HG03039 (cell line): ENCODE measurements around the gene PHACTR3.

Experiments used
- ATAC-seq: cut with Tn5 transposase; IDR thresholded peaks from one replicate; pipeline ENCODE4 v1.9.1; 2021; ENCODE audit warnings: mild to moderate bottlenecking, moderate library complexity; ENCODE audit not compliant: unreplicated experiment

The PHACTR3 gene

DNA sequence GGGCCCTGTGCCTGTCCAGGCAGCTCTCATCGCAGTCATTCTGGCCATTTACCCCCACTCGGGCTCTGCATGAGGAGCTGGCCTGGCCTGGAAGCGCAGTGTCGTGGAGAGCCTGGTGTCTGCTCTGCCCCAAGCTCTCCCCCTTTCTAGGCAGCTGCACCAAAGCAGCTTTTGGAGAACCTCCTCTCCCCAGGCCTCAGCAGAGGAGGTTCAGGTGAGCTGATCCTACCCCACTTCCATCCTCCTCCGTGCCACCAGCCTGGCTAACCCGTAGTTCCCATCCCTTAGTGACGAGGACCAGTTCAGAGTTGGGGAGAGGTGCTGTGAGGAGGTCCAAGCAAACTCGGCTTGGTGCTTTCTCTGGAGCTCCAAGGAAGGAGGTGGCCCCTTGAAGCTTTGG, 30.5 kb upstream of the PHACTR3 start:
- ATAC-seq, result no peak

DNA sequence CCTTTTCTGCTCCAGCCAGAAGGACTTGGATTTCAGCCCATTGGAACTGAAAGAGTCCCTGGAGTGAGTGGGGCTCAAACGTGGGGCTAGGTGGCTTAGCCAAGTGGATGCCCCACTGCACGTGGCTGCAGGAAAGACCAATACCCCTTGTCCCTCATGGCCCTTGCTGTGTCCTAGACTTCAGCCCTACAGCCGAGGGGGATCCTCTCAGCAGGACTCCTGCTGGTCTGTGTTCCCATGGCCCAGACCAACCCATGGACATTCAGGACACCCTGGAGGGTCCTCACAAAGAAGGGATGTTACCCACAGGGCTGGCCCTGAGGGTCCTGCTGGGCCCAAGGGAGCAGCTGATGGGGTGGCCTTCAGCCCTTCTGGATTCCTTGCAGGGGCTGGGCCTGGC, 30.0 kb upstream of the PHACTR3 start:
- no peak for ATAC-seq

DNA sequence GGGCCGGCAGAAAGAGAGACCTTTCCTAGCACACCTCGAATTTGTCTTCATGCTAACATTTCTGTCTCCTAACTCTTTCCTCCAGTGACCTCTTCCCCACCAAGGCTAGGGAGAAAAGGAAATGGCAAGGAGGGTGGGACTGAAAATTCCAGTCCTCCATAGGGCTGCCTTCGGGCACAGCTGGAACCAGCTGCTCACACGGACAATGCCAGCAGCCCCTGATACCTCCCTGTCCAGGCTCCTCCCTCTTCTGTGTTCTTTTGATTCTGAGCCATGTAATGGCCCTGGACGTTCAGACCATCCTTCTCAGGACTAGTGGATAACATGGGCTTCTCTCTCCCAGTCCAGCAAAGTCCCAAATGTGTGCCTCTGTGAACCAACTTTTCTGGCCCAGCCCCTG, 29.1 kb upstream of the PHACTR3 start:
- no peak for ATAC-seq

DNA sequence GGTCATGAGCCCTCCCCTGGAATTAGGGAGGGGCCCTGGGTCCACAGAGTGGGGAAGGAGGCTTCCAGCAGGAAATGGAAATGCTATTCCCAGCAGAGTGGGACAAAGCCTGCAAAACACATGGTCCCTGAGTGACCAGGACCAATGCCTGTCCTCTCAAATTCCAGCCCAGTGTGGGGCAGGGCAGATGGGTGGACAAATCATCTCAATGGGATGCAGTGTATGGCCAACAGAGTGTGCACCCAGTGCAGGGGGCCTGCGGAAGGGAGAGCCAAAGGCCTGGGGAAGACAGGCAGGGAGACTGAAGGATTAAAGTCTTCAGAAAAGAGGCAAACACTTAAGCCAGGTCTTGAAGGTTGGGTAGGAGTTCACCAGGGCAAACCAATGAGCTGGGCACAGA, 28.7 kb upstream of the PHACTR3 start:
- no peak for ATAC-seq

DNA sequence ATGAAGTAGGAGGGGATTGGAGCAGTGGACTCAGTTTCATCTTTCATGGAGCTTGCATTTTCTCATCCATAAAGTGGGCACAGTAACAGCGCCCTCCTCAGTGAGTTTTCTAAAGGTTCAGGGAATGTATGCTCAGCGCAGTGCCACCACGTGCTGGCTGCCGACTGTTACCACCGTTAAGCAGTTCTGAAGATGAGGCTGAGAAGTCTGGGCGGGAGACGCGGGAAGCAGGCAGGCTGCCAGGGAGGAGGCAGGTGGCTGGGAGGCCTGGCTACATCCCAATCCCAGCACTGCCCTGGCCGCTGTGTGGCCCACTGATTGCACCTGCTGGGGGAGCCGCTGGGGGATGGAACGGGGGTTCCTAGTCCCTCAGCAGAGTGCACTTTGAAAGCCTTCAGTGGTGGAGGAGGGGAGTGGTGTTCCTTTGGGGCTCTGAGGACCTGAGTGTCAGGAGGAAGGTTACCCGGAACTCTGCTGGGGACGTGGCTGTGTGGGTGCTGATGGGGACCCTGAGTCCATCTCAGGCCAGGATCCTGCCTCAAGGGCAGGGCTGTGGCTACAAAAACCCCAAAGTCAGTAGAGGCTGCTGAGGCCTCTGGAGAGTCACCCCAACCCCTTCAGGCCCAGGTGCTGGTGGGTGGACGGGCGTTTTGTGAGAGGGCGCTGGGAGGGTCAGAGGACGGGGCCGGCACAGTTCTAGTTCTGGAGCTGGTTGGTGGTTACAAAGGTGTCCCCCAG, 28.0 kb upstream of the PHACTR3 start:
- ATAC-seq, result no peak

DNA sequence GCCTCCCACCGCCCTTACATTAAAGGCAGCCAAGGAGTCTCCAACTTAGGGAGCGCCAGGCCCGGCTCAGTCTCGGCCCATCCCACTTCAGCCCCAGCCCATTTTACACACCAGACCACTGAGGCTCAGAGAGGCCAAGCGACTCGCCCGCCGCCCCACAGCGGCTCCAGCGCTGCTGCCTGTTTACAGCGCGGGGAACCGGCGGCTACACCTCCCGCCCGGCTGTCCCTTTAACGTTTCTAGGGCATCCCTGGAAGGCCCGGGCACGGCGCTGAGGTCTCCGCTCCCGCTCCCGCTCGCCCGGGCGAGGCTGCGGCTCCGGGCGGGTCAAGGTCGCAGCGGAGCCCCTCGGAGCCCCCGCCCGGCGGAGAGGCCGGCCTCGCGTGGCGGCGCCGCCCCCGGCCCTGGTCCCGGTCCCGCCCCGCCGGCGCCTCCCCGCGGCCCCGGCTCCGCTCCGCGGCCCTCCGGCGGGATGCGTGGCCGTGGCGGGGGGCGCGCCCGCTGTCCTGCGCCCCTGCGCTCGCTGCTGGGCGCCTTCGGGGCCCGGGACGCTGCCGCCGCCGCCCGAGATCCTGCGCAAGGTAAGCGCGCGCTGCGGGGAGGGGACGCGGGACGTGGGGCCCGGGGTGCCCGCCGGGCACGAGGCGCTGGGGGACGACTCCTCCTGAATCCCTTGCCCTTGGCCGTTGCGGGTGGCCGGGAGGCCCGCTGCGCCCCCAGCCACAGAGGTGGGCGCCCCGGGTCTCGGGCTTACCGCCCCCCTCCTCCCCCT, 27.1 kb upstream of the PHACTR3 start:
- ATAC-seq, result no peak

DNA sequence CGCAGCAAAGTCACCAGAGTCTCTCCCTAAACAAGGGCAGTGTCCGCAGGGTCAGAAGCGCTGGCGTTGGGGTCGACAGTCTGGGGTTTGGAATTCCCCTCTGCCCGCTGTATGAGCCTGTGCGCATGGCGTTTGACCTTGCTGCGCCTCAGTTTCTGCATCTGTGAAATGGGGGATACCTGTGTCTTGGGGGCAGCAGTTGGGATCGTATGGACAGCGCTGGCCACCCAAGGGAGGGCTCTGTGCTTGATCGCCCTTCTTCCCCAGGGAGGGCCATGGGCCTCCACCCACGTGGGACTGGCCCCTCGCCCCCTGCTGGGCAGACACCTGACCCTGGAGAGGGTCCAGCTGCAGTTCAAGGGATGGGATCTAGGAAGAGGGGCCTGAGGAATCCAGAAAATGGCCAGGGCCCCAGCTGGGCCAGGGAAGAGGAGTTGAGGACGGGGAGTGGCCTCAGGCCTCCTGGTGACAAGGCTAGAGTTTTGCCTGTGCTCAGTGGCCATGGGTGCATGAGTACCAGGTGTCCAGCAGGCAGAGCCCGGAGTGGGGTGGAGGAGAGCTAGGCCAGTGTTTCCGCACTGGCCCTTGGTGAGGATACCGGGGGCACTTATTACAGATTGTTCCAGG, 26.4 kb upstream of the PHACTR3 start:
- ATAC-seq, result no peak

DNA sequence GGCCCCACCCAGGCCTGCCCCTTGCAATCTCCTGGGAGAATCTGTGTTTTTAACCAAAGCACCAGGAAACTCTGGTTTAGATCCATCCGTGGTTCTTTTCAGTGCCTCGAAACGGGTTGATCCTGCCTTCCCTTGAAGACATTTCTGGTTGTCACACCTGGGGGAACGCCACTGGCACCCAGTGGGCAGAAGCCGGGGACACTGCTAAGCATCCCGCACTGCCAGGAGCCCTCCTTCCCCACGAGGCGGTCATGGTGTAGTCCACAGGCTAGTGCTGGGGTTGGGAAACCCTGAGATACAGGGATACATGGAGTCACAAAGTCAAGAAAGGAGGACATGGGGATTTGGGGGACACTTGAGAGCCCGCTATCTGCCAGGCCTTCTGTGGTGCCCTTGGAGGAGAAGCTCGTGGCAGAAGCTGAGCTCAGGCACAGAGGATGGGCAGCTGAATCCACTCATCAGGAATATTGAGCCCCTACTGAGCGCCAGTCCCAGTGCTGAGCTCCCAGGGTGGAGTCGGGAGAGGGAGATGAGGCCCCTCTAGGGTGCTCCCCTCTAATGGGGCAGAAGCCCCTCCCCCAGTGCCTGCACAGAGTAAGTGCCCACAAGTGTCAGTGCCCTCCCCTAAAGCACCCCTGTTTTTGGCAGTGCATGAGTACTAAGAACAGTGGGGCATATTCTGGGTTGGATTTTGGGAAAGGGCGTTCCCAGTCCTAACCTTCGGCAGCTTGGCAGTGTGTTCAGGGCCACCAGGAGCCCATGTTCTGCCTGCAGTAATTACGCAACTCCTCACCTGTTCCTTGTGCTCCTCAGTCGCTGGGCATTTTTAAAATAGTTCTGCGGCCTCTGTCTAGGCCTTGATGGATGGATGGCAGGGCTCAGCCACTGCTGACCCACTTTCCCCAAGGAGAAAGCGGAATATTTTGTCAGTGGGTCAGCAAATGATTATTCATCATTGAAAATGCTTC, 25.6 kb upstream of the PHACTR3 start:
- ATAC-seq, result no peak

DNA sequence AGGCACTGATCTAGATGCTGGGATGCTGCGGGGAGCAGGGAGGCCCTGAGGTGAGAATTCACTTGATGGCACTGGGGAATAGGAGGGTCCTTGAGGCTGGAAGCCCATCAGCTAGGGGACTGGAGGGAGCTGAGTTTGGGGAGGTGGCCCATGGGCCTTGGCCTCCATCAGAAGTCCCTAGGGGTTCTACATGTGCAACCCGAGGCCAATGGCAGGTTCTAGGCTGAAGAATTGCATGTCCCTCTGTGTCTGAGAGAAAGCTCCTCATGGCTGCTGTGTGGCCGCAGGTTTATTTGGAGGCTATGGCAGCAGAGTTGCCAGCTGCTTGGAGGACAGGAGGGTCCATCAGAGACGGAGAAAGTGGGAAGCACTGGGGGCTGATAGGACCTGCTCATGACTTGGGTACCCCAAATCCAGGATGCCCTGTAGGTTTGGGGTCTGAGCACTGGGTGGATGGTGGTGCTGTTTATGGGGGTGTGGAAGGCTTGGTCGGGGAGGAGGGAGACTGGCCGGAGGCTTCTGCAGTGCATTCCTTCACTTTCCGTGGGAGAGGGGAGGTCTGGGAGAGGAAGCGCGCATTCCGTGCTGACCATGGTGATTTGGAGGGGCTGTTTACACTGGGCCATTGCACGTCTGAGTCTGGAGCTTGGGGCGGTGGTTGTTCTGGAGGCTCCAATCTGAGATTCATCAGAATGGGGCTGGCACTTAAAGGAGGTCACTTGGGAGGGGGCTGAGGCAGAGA, 24.8 kb upstream of the PHACTR3 start:
- ATAC-seq, result no peak

DNA sequence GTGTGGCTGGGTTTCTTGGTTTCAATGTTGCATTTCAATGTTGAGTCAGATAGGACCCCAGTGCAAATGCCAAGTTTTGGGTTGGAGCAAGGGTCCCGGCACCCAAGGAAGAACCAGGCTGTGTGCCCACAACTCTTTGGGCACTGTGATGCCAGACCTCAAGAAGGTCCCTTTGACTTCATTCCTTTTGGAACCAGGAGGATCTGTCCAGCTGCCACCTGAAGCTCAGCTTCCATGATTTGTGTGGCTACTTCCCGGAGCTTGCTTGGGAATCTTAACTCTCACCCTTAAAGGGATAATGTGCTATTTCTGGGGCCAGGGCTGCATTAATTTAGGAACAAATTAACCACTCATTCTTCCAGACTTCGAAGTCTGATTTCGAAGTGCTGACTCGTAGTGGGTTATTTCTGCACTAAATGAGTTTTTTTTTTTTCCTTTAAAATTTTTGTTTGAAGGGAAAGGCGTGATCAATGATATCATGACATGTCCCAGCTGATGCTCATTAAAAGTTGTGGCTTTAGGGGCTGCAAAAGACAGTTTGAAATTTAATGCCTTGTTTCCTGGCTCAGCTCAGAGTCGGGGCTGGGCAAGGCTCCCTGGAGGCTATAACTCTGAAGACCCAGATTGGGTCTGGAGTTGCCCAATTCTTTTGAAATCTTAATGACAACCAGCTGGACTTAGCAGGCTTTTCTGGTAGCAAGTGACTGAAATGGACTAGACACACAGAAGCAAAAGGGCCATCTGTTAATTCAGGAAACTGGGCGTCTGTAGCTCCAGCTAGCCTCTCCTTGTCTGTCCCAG, 24.0 kb upstream of the PHACTR3 start:
- ATAC-seq, result no peak

DNA sequence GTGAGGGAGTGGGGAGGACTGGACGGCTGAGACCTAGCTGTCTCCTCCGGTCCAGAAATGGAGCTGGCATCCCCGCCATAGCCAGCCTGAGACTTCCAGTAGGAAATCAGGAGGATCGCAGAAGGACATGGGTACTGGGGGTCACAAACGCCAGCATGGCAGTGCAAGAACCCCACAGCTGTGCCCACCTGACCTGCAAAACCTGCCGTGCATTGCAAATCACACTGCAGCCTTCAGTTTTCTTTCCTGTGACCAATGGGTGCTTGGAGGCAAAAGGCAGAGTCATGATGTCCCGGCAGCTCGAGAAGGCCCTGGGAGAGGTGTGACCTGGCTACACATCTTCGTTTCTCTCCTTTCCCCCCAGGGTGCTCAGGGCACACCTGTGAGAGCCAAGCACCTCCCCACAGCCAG, 23.3 kb upstream of the PHACTR3 start:
- ATAC-seq, result no peak

DNA sequence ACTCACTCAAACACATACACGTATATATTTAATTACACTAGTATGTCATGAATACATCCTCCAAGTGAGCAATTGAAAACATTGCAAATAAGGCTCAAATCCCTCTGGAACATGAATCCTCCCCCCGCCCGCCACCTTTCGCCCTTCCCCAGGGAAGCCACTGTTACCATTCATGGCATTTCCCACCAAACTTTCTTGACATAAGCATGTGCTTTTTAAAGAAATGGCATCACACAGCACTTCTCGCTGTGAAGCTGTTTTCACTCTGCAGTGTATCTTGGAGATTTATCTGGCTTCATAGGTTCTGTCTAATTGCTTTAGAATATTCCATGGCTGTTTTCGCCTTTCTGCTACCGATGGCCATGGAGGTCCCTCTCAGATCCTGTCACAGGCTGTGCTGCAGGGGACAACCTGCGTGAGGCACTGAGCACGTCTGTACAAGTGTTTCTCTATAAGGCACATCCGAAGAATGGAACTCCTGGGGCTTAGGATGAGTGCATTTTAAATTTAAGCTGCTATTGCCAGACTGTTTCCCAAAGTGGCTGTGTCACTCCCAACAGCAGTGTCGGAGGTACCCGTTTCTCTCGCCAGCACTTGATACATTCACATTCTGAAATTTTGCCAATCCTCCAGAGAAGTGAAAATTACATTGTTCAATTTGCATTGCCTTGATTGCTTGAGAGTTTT, 22.2 kb upstream of the PHACTR3 start:
- no peak for ATAC-seq

DNA sequence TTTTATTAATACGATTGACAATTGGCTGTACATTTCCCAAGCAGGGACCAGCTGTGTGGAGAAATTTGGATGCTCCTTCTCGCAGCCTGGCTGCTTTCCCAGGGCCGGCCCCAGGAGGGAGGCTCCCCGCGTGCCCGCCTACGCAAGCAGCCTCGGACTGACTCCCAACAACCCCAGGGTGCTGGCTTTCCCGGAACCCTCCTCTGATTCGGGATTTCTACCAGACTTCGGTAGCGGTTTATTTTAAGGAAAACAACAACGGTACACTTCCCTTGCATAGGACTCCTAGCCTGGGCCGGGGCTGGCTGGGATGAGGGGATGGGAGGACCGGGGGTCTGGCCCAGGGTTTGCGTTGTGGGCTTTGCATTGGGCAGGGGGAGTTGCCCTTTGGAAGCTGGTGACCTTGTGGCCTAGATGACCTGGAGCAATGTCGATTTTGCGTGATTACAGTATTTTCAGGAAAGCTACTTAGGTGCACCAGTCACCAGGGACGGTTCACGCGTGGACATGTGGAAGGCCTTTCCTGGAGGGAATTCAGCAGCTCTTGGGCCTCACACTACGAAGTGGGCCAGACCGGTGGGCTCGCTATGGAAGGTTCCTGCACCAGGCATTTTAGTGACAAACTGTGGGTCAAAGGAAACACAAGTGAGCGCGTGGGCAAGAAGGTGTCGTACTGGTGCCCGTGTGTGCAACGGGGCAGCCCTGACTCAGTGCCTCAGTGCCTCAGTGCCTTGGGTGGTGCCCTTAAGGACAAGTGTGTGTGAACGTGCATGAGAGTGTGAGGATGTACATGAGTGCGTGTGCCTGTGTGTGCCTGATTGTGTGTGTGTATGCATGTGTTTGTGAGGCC, 20.7 kb upstream of the PHACTR3 start:
- ATAC-seq, result no peak

DNA sequence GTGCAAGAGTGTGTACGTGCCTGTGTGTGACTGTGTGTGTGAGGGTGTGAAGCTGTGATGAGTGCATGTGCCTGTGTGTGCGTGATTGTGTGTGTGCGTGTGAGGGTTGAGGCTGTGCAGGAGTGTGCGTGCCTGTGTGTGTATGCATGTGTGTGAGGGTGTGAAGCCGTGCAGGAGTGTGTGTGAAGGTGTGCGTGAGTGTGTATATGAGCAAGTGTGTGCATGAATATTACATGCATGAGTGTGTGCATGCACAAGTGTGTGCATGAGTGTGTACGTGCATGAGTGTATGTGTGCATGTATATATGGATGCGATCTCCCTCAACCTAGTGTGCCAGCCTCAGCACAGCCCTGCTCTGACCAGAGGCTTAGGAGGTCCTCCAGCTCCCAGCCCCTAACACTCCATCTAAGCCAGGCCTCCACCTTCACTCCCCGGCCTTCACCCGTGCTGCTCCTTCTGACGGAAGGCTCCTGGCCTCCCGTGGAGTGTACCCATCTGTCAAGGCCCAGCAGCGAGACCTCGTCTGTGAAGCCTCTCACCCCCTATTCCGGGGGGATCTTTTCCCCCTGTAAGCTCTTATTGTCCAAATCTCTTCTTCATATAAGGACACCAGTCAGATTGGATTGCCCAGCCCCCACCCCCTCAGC, 19.9 kb upstream of the PHACTR3 start:
- no peak for ATAC-seq

DNA sequence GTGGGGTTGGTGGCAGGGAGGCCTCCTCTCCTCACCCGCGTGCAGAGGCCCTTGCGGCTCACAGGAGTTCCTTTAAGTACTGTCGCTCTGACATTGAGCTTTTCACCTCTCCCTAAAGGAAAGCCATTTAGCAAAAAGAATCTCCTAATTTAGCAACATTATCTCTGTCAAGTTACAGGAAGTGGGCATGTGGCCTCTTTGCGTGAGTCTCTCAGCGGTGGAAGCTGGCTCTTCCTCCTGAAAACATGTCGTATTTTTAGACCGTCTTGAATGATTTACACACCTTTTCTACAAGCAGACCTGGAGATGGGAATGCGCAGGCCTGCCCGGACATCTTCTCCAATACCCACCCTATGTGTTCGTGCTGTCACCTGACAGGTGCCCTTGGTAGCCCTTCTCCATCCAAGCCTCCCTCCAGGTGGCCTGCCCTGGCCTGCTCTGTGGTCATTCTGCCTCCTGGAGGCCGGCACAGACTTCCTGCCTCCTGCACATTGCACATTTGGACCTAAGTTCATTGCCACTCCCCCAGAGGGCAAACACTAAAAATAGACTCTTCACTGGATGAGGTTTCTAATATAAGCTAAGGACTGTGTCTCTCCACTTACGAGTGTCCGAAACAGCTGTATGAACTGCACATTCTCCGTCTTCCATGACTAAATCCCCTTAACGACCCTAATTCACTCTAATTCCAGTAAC, 18.5 kb upstream of the PHACTR3 start:
- no peak for ATAC-seq

DNA sequence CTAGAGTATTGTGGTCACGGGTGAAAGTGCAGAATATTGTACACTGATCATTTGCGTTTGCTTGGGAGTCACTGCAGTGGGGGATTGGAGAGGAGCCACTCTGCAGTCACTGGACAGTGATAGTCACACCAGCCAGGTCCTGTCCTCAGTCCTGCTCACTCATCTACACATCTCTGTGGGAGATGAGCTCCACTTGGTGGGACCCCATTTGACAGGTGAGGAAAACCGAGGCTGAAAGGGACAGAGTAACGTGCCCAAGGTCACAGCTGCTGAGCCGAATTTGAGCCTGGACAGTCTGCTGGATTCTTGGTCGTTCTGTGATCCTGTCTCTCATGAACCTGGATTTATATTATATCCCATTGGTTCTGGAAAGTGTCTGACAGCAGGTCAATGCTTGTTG, 17.7 kb upstream of the PHACTR3 start:
- ATAC-seq, result no peak

DNA sequence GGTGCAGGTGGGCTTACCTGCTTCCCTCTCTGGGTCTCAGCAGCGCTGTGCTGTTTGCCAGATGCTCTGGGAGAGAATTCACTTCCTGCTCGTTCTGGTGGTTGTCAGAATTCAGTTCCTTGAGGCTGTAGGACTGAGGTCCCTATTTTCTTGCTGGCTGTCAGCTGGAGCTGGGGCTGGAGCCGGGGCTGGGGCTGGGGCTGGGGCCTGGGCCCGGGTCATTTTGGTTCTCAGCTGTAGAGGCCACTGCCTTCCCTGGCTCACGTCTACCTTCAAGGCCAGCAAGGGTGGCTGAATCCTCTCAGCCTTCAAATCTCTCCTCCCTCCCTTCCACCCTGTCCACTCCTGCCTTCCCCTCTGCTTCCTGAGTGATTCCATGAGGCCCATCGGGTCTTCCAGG, 16.8 kb upstream of the PHACTR3 start:
- no peak for ATAC-seq
